OCI-LY1 (cell line): Measurements from ENCODE around the gene PLD1.

Source experiments
- CTCF ChIP-seq: fragments of 200-600 bp; sonication (generic), shearing (Covaris generic); IDR thresholded peaks from 2 replicates; pipeline ENCODE4 v1.5.1; 2017; ENCODE audit warnings: mild to moderate bottlenecking, antibody characterized with exemption, low read length, moderate library complexity, mixed read lengths
- EZH2 ChIP-seq: fragments of 200-600 bp; sonication (generic), shearing (Covaris generic); IDR thresholded peaks from 2 replicates; pipeline ENCODE4 v1.8.0; 2017; ENCODE audit warnings: borderline replicate concordance, mixed run types, mild to moderate bottlenecking, antibody characterized with exemption, low read length, moderate library complexity, mixed read lengths

GRCh38 chr3:171620825-171621434 is 189.4 kb downstream of the PLD1 start:
- TF ChIP-seq CTCF = no peak
- TF ChIP-seq EZH2 = no peak
